HG03175 (cell line): ENCODE measurements around the gene RNF144A.

Experiments
- ATAC-seq: cut with Tn5 transposase; IDR thresholded peaks from one replicate; pipeline ENCODE4 v1.9.1; 2021; ENCODE audit warnings: mild to moderate bottlenecking, moderate library complexity; ENCODE audit not compliant: unreplicated experiment

The RNF144A gene

GRCh38 chr2:7070483-7070882 lies 153.3 kb downstream of the RNF144A start:
- no peak for ATAC-seq

- no peak for ATAC-seq
Observed at GRCh38 chr2:7071154-7071553, 153.9 kb downstream of the RNF144A start.

GRCh38 chr2:7071916-7072556 lies 154.8 kb downstream of the RNF144A start:
- ATAC-seq = peak; percentile 91

GRCh38 chr2:7073901-7074300 lies 156.7 kb downstream of the RNF144A start:
- no peak for ATAC-seq

- no peak for ATAC-seq
Observed at GRCh38 chr2:7075834-7076233, 158.6 kb downstream of the RNF144A start.

- no peak for ATAC-seq
Observed at GRCh38 chr2:7077660-7078267, 160.6 kb downstream of the RNF144A start.

GRCh38 chr2:7083580-7084509 lies 166.6 kb downstream of the RNF144A start:
- ATAC-seq = no peak

GRCh38 chr2:7084601-7085000 lies 167.4 kb downstream of the RNF144A start:
- ATAC-seq = no peak

GRCh38 chr2:7089284-7089683 lies 172.1 kb downstream of the RNF144A start:
- no peak for ATAC-seq

- ATAC-seq = no peak
Observed at GRCh38 chr2:7089898-7090510, 172.8 kb downstream of the RNF144A start.

GRCh38 chr2:7093376-7093775 lies 176.2 kb downstream of the RNF144A start:
- no peak for ATAC-seq
